ENCODE results near the gene ZBTB42. TPM values are rescaled to one million over a fixed set of nuclear protein-coding genes. Genes with fewer than 3 reads are reported as not detected.

ZBTB42 gene
- polyA plus RNA-seq, 1 of the 3 experiments (the other 2 are of a cell fraction), result 3.1 TPM

DNA sequence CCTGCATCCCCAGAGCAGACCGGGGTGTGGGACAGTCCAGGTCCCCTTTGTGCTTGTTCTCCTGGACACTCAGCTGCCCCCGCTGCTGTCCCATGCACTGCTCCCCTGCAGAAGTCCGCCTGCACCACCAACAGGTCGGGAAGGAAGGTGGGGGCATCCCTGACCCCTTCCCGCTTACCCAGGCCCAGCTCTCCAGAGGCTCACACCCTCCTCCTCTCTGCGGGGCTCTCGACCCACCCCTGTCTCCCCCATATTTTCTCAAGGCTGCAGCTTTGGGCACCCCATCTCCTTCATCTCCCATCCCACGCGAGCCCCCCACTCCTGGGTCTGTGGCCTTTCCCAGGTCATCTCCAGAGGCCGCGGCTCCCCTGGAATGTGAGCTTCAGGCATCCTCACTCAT lies 9.4 kb downstream of the ZBTB42 start:
- Histone ChIP-seq H3K27me3 (ENCODE audit: insufficient read depth) (no peaks in the 10 kb centered on the region), H3K27ac (ENCODE audit: low read depth in 2 of 2, low read length in 1 of 2) (no peak overlapping the region), H3K36me3 (replicated peaks in 1 of 2; ENCODE audit: control insufficient read depth in 1 of 2, insufficient read depth in 2 of 2, low read length in 1 of 2) (no peaks in the 10 kb centered on the region), H3K9me2 (no peaks in the 10 kb centered on the region), H3K4me1 (ENCODE audit: control insufficient read depth in 1 of 2, insufficient read depth in 2 of 2, low read depth in 1 of 2, low read length in 1 of 2) (peaks cover 0 to 9% of the 10 kb centered on the region in 2 experiments; a peak in 2 of 4 replicates), H3K4me2 (no peak overlapping the region), H3F3A (replicated peaks; ENCODE audit: insufficient read depth) (peaks cover 4% of the 10 kb centered on the region), H2AFZ (ENCODE audit: low read depth) (no peak overlapping the region), H4K20me1 (ENCODE audit: insufficient read depth) (no peaks in the 10 kb centered on the region), H3K4me3 (ENCODE audit: low read depth in 2 of 2, low read length in 1 of 2) (no peak overlapping the region), H3K9ac (no peak overlapping the region), H3K9me3 (no peaks in the 10 kb centered on the region), H3K79me2 (ENCODE audit: insufficient read depth) (peaks cover 12% of the 10 kb centered on the region)
- TF ChIP-seq SMC3 (IDR thresholded peaks at IDR 0.05; ENCODE audit: low read depth, low read length), result no peak
- no peak for TF ChIP-seq TAF1 (IDR thresholded peaks at IDR 0.05; ENCODE audit: borderline replicate concordance, low read depth, low read length)
- no peak for TF ChIP-seq POLR2AphosphoS5 (IDR thresholded peaks at IDR 0.05; ENCODE audit: low read depth, low read length)
- TF ChIP-seq MEF2A (IDR thresholded peaks at IDR 0.05; ENCODE audit: borderline replicate concordance, low read depth), result no peak
- TF ChIP-seq, protein P1, sequence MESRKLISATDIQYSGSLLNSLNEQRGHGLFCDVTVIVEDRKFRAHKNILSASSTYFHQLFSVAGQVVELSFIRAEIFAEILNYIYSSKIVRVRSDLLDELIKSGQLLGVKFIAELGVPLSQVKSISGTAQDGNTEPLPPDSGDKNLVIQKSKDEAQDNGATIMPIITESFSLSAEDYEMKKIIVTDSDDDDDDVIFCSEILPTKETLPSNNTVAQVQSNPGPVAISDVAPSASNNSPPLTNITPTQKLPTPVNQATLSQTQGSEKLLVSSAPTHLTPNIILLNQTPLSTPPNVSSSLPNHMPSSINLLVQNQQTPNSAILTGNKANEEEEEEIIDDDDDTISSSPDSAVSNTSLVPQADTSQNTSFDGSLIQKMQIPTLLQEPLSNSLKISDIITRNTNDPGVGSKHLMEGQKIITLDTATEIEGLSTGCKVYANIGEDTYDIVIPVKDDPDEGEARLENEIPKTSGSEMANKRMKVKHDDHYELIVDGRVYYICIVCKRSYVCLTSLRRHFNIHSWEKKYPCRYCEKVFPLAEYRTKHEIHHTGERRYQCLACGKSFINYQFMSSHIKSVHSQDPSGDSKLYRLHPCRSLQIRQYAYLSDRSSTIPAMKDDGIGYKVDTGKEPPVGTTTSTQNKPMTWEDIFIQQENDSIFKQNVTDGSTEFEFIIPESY (IDR thresholded peaks at IDR 0.05; ENCODE audit: borderline replicate concordance, low read depth), result no peak
- no peak for TF ChIP-seq GABPA (IDR thresholded peaks at IDR 0.05; ENCODE audit: low read depth)
- TF ChIP-seq, protein P2, sequence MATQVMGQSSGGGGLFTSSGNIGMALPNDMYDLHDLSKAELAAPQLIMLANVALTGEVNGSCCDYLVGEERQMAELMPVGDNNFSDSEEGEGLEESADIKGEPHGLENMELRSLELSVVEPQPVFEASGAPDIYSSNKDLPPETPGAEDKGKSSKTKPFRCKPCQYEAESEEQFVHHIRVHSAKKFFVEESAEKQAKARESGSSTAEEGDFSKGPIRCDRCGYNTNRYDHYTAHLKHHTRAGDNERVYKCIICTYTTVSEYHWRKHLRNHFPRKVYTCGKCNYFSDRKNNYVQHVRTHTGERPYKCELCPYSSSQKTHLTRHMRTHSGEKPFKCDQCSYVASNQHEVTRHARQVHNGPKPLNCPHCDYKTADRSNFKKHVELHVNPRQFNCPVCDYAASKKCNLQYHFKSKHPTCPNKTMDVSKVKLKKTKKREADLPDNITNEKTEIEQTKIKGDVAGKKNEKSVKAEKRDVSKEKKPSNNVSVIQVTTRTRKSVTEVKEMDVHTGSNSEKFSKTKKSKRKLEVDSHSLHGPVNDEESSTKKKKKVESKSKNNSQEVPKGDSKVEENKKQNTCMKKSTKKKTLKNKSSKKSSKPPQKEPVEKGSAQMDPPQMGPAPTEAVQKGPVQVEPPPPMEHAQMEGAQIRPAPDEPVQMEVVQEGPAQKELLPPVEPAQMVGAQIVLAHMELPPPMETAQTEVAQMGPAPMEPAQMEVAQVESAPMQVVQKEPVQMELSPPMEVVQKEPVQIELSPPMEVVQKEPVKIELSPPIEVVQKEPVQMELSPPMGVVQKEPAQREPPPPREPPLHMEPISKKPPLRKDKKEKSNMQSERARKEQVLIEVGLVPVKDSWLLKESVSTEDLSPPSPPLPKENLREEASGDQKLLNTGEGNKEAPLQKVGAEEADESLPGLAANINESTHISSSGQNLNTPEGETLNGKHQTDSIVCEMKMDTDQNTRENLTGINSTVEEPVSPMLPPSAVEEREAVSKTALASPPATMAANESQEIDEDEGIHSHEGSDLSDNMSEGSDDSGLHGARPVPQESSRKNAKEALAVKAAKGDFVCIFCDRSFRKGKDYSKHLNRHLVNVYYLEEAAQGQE (IDR thresholded peaks at IDR 0.05; ENCODE audit: low read depth, low read length), result no peak
- TF ChIP-seq CHD2 (IDR thresholded peaks at IDR 0.05; ENCODE audit: low read length, partially characterized antibody), result no peak
- TF ChIP-seq GATA2 (CRISPR knock-in tag; IDR thresholded peaks at IDR 0.05), result no peak
- TF ChIP-seq, protein P3, sequence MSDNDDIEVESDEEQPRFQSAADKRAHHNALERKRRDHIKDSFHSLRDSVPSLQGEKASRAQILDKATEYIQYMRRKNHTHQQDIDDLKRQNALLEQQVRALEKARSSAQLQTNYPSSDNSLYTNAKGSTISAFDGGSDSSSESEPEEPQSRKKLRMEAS (IDR thresholded peaks at IDR 0.05; ENCODE audit: low read depth), result no peak
- TF ChIP-seq, protein P4, sequence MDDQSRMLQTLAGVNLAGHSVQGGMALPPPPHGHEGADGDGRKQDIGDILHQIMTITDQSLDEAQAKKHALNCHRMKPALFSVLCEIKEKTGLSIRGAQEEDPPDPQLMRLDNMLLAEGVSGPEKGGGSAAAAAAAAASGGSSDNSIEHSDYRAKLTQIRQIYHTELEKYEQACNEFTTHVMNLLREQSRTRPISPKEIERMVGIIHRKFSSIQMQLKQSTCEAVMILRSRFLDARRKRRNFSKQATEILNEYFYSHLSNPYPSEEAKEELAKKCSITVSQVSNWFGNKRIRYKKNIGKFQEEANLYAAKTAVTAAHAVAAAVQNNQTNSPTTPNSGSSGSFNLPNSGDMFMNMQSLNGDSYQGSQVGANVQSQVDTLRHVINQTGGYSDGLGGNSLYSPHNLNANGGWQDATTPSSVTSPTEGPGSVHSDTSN (IDR thresholded peaks at IDR 0.05), result no peak
- TF ChIP-seq NFIC (IDR thresholded peaks at IDR 0.05; ENCODE audit: borderline replicate concordance), result no peak
- no peak for TF ChIP-seq FOXJ3 (CRISPR knock-in tag; IDR thresholded peaks at IDR 0.05)
- no peak for TF ChIP-seq TCF12 (IDR thresholded peaks at IDR 0.05)
- TF ChIP-seq RCOR1 (IDR thresholded peaks at IDR 0.05; ENCODE audit: low read length), result no peak
- POLR2A ChIA-PET, result no interaction called here
- WGBS (ENCODE audit: low lambda C conversion rate), result 88% methylated on average over 10 of the region's 11 CpGs
- no peak for DNase-seq
- CTCF ChIA-PET, result interaction anchor here (0.9 to 1.6 kb wide), 3 partner anchors 16 to 42 kb away, joined by 3 to 4 read pairs (median 3); no protein-coding TSS in a partner anchor
